K562 (cell line): Measurements from ENCODE around the gene FASN.

Experiments
- BRD4 ChIP-seq: fragments of 200-600 bp; sonication (generic); IDR thresholded peaks from 2 replicates; pipeline ENCODE4 v1.6.1; 2017; ENCODE audit warnings: inconsistent platforms
- CBFB ChIP-seq: sonication (generic); formaldehyde crosslinking; IDR thresholded peaks from 2 replicates; pipeline ENCODE4 v1.4.0; 2020; ENCODE audit warnings: mild to moderate bottlenecking, missing genetic modification reagents
- MXI1 ChIP-seq: IDR thresholded peaks from 2 replicates; pipeline ENCODE4 v1.6.1; 2011; ENCODE audit warnings: low read depth, mild to moderate bottlenecking, improper control_type of control experiment, low read length
- POLR2A ChIP-seq: fragments of 450-650 bp; conservative IDR thresholded peaks from 2 replicates; pipeline ENCODE4 v1.6.1; 2016
- PPARD ChIP-seq: fragments of 250-450 bp; sonication (Bioruptor Pico); IDR thresholded peaks from 2 replicates; pipeline ENCODE4 v1.8.0; 2022; ENCODE audit warnings: inconsistent platforms, mild to moderate bottlenecking, moderate library complexity
- RBBP5 ChIP-seq: fragments of 200-600 bp; sonication (generic); IDR thresholded peaks from 2 replicates; pipeline ENCODE4 v1.6.1; 2012; ENCODE audit warnings: borderline replicate concordance, mild to moderate bottlenecking, low read length, control low read depth, inconsistent platforms; ENCODE audit not compliant: insufficient read depth, poor library complexity, severe bottlenecking
- SMAD1 ChIP-seq: fragments of 150-350 bp; IDR thresholded peaks from 2 replicates; pipeline ENCODE4 v1.6.1; 2014; ENCODE audit warnings: low read length, low read depth; ENCODE audit not compliant: partially characterized antibody
- SP2 ChIP-seq: IDR thresholded peaks from 2 replicates; pipeline ENCODE4 v1.6.1; 2011; ENCODE audit warnings: mild to moderate bottlenecking, low read depth, low read length, moderate library complexity; ENCODE audit not compliant: poor library complexity, severe bottlenecking; ENCODE audit errors: extremely low read depth
- SRF ChIP-seq, 2 experiments: fragments of 250-450, 450-650 bp in 1 of 2; sonication (Bioruptor Pico) in 1 of 2; sonication (generic) in 1 of 2; formaldehyde crosslinking; IDR thresholded peaks; 2 replicates each; pipeline versions ENCODE4 v1.5.0 to v1.5.1; 2020 to 2022; ENCODE audit warnings: mild to moderate bottlenecking in 1 of 2, missing genetic modification reagents in 1 of 2
- ZNF263 ChIP-seq: sonication (generic); formaldehyde crosslinking; IDR thresholded peaks from 2 replicates; pipeline ENCODE4 v1.8.0; 2022; ENCODE audit warnings: mild to moderate bottlenecking, missing genetic modification reagents, borderline replicate concordance
- TF ChIP-seq, protein P1 (sequence below), 3 experiments: IDR thresholded peaks in 2 of 3; conservative IDR thresholded peaks in 1 of 3; 2 replicates each; pipeline ENCODE4 v1.5.1; 2011 to 2012; ENCODE audit warnings: low read length in 3 of 3, mild to moderate bottlenecking in 3 of 3, control low read depth in 2 of 3, improper control_type of control experiment in 1 of 3, inconsistent platforms in 1 of 3, low read depth in 1 of 3, mixed read lengths in 1 of 3, moderate library complexity in 1 of 3; ENCODE audit not compliant: insufficient read depth in 2 of 3
- TF ChIP-seq, protein P2 (sequence below): sonication (generic); formaldehyde crosslinking; IDR thresholded peaks from 2 replicates; pipeline ENCODE4 v1.8.0; 2022; ENCODE audit warnings: mild to moderate bottlenecking, low read depth, missing genetic modification reagents

- TF ChIP-seq POLR2A (no peak), RBBP5 (no peak), SP2 (no peak), MXI1 (no peak), CBFB (CRISPR knock-in tag) (no peak), PPARD (CRISPR knock-in tag) (no peak), SMAD1 (no peak), SRF (CRISPR knock-in tag; IDR thresholded peaks at IDR 0.05) (no peak), ZNF263 (CRISPR knock-in tag) (no peak), BRD4 (no peak)
- TF ChIP-seq, protein P1, sequence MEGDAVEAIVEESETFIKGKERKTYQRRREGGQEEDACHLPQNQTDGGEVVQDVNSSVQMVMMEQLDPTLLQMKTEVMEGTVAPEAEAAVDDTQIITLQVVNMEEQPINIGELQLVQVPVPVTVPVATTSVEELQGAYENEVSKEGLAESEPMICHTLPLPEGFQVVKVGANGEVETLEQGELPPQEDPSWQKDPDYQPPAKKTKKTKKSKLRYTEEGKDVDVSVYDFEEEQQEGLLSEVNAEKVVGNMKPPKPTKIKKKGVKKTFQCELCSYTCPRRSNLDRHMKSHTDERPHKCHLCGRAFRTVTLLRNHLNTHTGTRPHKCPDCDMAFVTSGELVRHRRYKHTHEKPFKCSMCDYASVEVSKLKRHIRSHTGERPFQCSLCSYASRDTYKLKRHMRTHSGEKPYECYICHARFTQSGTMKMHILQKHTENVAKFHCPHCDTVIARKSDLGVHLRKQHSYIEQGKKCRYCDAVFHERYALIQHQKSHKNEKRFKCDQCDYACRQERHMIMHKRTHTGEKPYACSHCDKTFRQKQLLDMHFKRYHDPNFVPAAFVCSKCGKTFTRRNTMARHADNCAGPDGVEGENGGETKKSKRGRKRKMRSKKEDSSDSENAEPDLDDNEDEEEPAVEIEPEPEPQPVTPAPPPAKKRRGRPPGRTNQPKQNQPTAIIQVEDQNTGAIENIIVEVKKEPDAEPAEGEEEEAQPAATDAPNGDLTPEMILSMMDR (IDR thresholded peaks at IDR 0.05 in 2 of 3, conservative IDR thresholded peaks at IDR 0.05 in 1 of 3; ENCODE audit: insufficient read depth in 2 of 3, low read depth in 1 of 3, low read length in 3 of 3): no peak
- TF ChIP-seq, protein P2, sequence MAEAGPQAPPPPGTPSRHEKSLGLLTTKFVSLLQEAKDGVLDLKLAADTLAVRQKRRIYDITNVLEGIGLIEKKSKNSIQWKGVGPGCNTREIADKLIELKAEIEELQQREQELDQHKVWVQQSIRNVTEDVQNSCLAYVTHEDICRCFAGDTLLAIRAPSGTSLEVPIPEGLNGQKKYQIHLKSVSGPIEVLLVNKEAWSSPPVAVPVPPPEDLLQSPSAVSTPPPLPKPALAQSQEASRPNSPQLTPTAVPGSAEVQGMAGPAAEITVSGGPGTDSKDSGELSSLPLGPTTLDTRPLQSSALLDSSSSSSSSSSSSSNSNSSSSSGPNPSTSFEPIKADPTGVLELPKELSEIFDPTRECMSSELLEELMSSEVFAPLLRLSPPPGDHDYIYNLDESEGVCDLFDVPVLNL: no peak
Observed at GRCh38 chr17:82035488-82035887, 62.5 kb downstream of the FASN start.
